ENCODE measurements around the gene PRR11.

Gene PRR11

GRCh38 chr17:59155439-59156177 is at the start of gene PRR11:
Gene PRR11, plus strand, starts transcription at chr17:59155746. Its CDS starts 14,007 bp downstream, at chr17:59169753.
- Histone ChIP-seq H3K9me3 (ENCODE audit: control insufficient read depth in 2 of 2, low read length in 2 of 2) (no peaks in the 10 kb centered on the region), H3K4me3 (ENCODE audit: low read length in 2 of 2) (peak within 1 kb of the TSS; percentile 88 to 90), H3K36me3 (ENCODE audit: control insufficient read depth in 2 of 2, insufficient read depth in 2 of 2, low read length in 2 of 2) (no peaks in the 10 kb centered on the region), H3K27ac (ENCODE audit: low read length) (peak within 1 kb of the TSS; percentile 84), H3K27me3 (ENCODE audit: control insufficient read depth in 1 of 2, insufficient read depth in 2 of 2, low read length in 2 of 2) (no peaks in the 10 kb centered on the region), H3K4me1 (ENCODE audit: control insufficient read depth, insufficient read depth, low read length) (peaks cover 6% of the 10 kb centered on the region), H3K9ac (ENCODE audit: low read length in 2 of 2) (peak within 1 kb of the TSS; percentile 84)

DNA sequence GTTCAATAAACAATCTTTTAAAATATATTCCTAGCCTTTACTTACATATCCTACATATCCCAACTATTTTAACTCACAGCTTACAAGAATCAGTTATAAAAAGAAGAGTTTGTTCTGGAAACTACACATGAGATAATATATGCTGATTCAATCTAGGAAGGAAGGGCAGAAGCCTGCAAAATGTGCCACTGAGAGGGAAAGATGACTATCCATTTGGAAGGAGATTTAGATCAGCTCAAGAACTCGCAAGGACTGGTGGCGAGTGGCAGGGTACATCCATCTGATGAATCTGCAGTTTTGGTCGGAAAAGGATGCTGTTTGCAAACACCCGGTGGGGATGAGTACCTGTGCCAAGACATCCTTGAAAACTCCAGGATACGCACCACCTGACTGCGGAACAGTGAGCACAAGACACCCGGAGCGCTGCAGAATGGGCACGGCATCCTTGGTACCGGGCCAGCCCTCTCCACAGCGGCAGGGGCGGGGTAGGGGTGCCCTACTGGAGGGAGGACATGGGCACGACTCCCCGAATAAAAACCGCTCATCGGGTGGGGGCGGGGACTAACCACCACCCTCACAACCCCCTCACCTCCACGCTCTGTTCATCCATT is 49.6 kb upstream of the PRR11 start:
- H3K36me3 ChIP-seq (ENCODE audit: control insufficient read depth in 2 of 2, insufficient read depth in 2 of 2, low read length in 2 of 2): no peaks in the 10 kb centered on the region
- H3K27ac ChIP-seq (ENCODE audit: low read length): peak overlapping the region; percentile 88
- H3K27me3 ChIP-seq (ENCODE audit: control insufficient read depth in 1 of 2, insufficient read depth in 2 of 2, low read length in 2 of 2): no peaks in the 10 kb centered on the region
- H3K9me3 ChIP-seq (ENCODE audit: control insufficient read depth in 2 of 2, low read length in 2 of 2): no peaks in the 10 kb centered on the region
- peak overlapping the region; percentile 88 to 97 for H3K4me3 ChIP-seq (ENCODE audit: low read length in 2 of 2)
- H3K4me1 ChIP-seq (ENCODE audit: control insufficient read depth, insufficient read depth, low read length): peaks cover 5% of the 10 kb centered on the region
- peak overlapping the region; percentile 73 to 80 for H3K9ac ChIP-seq (ENCODE audit: low read length in 2 of 2)

GRCh38 chr17:59106463-59107305 is 48.9 kb upstream of the PRR11 start, which contains the start of gene TRIM37:
Gene TRIM37, minus strand, starts transcription at chr17:59106880. Its CDS starts 419 bp downstream, at chr17:59106461.
- Histone ChIP-seq H3K27me3 (ENCODE audit: control insufficient read depth in 1 of 2, insufficient read depth in 2 of 2, low read length in 2 of 2) (no peaks in the 10 kb centered on the region), H3K9me3 (ENCODE audit: control insufficient read depth in 2 of 2, low read length in 2 of 2) (no peaks in the 10 kb centered on the region), H3K9ac (ENCODE audit: low read length in 2 of 2) (peak within 1 kb of the TSS; percentile 73 to 89), H3K27ac (ENCODE audit: low read length) (peak within 1 kb of the TSS; percentile 88), H3K36me3 (ENCODE audit: control insufficient read depth in 2 of 2, insufficient read depth in 2 of 2, low read length in 2 of 2) (peaks cover 0 to 4% of the 10 kb centered on the region in 2 donors), H3K4me3 (ENCODE audit: low read length in 2 of 2) (peak within 1 kb of the TSS; percentile 88 to 97), H3K4me1 (ENCODE audit: control insufficient read depth, insufficient read depth, low read length) (peaks cover 5% of the 10 kb centered on the region)

DNA sequence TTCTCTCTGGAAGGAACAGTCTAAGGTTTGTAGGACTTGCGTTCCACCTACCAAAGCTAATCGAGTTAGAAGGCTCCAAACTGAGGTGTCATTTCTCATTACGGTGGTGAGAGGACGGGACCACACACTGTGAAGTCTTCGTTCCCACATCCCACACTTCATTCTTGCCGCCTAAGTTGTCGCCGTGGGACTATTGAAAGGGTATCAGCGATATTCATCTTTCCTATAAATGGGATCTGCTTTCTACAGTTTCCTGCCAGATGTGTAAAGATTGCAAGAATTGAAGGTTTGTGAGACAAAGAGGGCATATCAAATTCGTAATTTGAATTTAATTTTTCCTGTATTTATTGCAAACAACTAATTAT is 48.3 kb upstream of the PRR11 start:
- no peaks in the 10 kb centered on the region for H3K27me3 ChIP-seq (ENCODE audit: control insufficient read depth in 1 of 2, insufficient read depth in 2 of 2, low read length in 2 of 2)
- H3K36me3 ChIP-seq (ENCODE audit: control insufficient read depth in 2 of 2, insufficient read depth in 2 of 2, low read length in 2 of 2): peaks cover 0 to 6% of the 10 kb centered on the region in 2 donors
- H3K9me3 ChIP-seq (ENCODE audit: control insufficient read depth in 2 of 2, low read length in 2 of 2): no peaks in the 10 kb centered on the region
- peak overlapping the region; percentile 88 for H3K27ac ChIP-seq (ENCODE audit: low read length)
- peaks cover 5% of the 10 kb centered on the region for H3K4me1 ChIP-seq (ENCODE audit: control insufficient read depth, insufficient read depth, low read length)
- peak overlapping the region; percentile 88 to 97 for H3K4me3 ChIP-seq (ENCODE audit: low read length in 2 of 2)
- peak overlapping the region; percentile 73 to 89 for H3K9ac ChIP-seq (ENCODE audit: low read length in 2 of 2)

DNA sequence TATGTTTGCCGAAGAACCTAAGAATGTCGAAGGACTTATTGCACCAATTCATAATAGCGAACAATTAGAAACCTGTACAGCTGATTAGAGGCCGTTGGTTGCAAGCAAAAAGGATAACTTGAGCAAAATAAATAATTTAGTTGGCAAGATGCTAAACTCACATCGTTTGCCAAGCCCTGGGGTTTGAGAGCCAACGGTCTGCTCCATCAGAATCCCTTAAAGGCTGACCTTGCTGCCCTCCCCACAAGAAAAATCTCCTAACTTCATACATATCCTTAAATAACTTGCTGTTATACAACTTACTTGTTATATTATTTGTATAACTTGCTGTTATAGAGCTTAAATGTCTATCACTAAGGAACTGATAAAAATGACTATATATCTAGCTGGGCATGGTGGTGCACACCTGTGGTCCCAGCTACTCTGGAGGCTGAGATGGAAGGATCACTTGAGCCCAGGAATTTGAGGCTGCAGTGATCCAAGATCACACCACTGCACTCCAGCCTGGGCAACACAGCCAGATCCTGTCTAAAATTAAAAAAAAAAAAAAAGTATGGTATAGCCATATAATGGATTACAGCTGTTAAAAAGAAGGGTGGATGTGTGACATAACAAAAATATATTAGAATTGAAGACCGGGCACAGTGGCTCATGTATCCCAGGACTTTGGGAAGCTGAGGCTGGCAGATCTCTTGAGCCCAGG is 47.0 kb upstream of the PRR11 start:
- H3K9ac ChIP-seq (ENCODE audit: low read length in 2 of 2): no peak overlapping the region
- H3K27me3 ChIP-seq (ENCODE audit: control insufficient read depth in 1 of 2, insufficient read depth in 2 of 2, low read length in 2 of 2): no peaks in the 10 kb centered on the region
- no peaks in the 10 kb centered on the region for H3K9me3 ChIP-seq (ENCODE audit: control insufficient read depth in 2 of 2, low read length in 2 of 2)
- H3K4me3 ChIP-seq (ENCODE audit: low read length in 2 of 2): no peak overlapping the region
- H3K36me3 ChIP-seq (ENCODE audit: control insufficient read depth in 2 of 2, insufficient read depth in 2 of 2, low read length in 2 of 2): peaks cover 0 to 6% of the 10 kb centered on the region in 2 donors
- no peak overlapping the region for H3K27ac ChIP-seq (ENCODE audit: low read length)
- peaks cover 5% of the 10 kb centered on the region for H3K4me1 ChIP-seq (ENCODE audit: control insufficient read depth, insufficient read depth, low read length)

GRCh38 chr17:59110973-59111372 is 44.6 kb upstream of the PRR11 start:
- Histone ChIP-seq H3K9ac (ENCODE audit: low read length in 2 of 2) (no peak overlapping the region), H3K9me3 (ENCODE audit: control insufficient read depth in 2 of 2, low read length in 2 of 2) (no peaks in the 10 kb centered on the region), H3K27ac (ENCODE audit: low read length) (no peak overlapping the region), H3K36me3 (ENCODE audit: control insufficient read depth in 2 of 2, insufficient read depth in 2 of 2, low read length in 2 of 2) (peaks cover 5 to 6% of the 10 kb centered on the region in 2 donors), H3K4me1 (ENCODE audit: control insufficient read depth, insufficient read depth, low read length) (peaks cover 5% of the 10 kb centered on the region), H3K27me3 (ENCODE audit: control insufficient read depth in 1 of 2, insufficient read depth in 2 of 2, low read length in 2 of 2) (no peaks in the 10 kb centered on the region), H3K4me3 (ENCODE audit: low read length in 2 of 2) (no peak overlapping the region)

- H3K27ac ChIP-seq (ENCODE audit: low read length): no peak overlapping the region
- no peaks in the 10 kb centered on the region for H3K9me3 ChIP-seq (ENCODE audit: control insufficient read depth in 2 of 2, low read length in 2 of 2)
- H3K4me1 ChIP-seq (ENCODE audit: control insufficient read depth, insufficient read depth, low read length): peaks cover 5% of the 10 kb centered on the region
- H3K9ac ChIP-seq (ENCODE audit: low read length in 2 of 2): no peak overlapping the region
- H3K4me3 ChIP-seq (ENCODE audit: low read length in 2 of 2): no peak overlapping the region
- H3K36me3 ChIP-seq (ENCODE audit: control insufficient read depth in 2 of 2, insufficient read depth in 2 of 2, low read length in 2 of 2): peaks cover 5 to 6% of the 10 kb centered on the region in 2 donors
- no peaks in the 10 kb centered on the region for H3K27me3 ChIP-seq (ENCODE audit: control insufficient read depth in 1 of 2, insufficient read depth in 2 of 2, low read length in 2 of 2)
Measured at GRCh38 chr17:59111539-59111938, 44.0 kb upstream of the PRR11 start.

DNA sequence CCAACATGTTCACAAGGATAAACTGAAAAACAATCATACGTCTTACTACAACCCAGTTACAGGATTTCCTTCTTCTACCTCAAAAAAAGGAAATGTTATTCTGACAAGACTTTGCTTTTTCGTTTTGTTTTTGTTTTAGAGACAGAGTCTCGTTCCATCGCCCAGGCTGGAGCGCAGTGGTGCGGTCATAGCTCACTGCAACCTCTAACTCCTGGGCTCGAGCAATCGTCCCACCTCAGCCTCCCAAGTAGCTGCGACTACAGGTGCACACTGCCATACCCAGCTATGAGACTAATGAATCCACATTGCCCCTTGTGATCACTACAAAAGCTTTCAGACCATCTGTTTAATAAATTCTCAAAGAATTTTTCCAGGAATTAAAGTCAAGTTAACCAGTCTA is 40.1 kb upstream of the PRR11 start:
- H3K9me3 ChIP-seq (ENCODE audit: control insufficient read depth in 2 of 2, low read length in 2 of 2): no peaks in the 10 kb centered on the region
- H3K9ac ChIP-seq (ENCODE audit: low read length in 2 of 2): no peak overlapping the region
- H3K27ac ChIP-seq (ENCODE audit: low read length): no peak overlapping the region
- peaks cover 5 to 6% of the 10 kb centered on the region in 2 donors for H3K36me3 ChIP-seq (ENCODE audit: control insufficient read depth in 2 of 2, insufficient read depth in 2 of 2, low read length in 2 of 2)
- no peak overlapping the region for H3K4me3 ChIP-seq (ENCODE audit: low read length in 2 of 2)
- H3K4me1 ChIP-seq (ENCODE audit: control insufficient read depth, insufficient read depth, low read length): no peaks in the 10 kb centered on the region
- no peaks in the 10 kb centered on the region for H3K27me3 ChIP-seq (ENCODE audit: control insufficient read depth in 1 of 2, insufficient read depth in 2 of 2, low read length in 2 of 2)

DNA sequence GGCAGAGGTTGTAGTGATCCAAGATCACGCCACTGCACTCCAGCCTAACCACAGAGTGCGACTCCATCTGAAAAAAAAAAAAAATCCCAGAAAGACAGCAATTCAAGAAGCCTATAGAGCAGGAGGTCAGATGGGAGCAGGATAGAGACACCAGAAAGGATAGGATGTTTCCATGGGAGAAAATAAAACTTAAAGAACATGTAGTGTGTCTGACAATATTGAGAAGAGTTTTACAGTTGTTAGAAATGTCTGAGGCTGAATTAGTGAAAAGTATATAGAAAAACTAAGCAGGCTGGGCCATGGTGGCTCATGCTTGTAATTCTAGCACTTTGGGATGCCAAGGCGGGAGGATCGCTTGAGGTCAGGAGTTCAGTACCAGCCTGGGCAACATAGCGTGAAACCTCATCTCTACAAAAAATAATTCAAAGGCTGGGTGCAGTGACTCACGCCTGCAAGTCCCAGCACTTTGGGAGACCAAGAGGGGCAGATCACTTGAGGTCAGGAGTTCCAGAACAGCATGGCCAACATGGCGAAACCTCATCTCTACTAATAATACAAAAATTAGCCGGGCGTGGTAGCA is 33.6 kb upstream of the PRR11 start:
- H3K4me1 ChIP-seq (ENCODE audit: control insufficient read depth, insufficient read depth, low read length): no peaks in the 10 kb centered on the region
- no peak overlapping the region for H3K4me3 ChIP-seq (ENCODE audit: low read length in 2 of 2)
- no peaks in the 10 kb centered on the region for H3K27me3 ChIP-seq (ENCODE audit: control insufficient read depth in 1 of 2, insufficient read depth in 2 of 2, low read length in 2 of 2)
- no peak overlapping the region for H3K27ac ChIP-seq (ENCODE audit: low read length)
- no peak overlapping the region for H3K9ac ChIP-seq (ENCODE audit: low read length in 2 of 2)
- no peaks in the 10 kb centered on the region for H3K9me3 ChIP-seq (ENCODE audit: control insufficient read depth in 2 of 2, low read length in 2 of 2)
- peaks cover 0 to 3% of the 10 kb centered on the region in 2 donors for H3K36me3 ChIP-seq (ENCODE audit: control insufficient read depth in 2 of 2, insufficient read depth in 2 of 2, low read length in 2 of 2)

DNA sequence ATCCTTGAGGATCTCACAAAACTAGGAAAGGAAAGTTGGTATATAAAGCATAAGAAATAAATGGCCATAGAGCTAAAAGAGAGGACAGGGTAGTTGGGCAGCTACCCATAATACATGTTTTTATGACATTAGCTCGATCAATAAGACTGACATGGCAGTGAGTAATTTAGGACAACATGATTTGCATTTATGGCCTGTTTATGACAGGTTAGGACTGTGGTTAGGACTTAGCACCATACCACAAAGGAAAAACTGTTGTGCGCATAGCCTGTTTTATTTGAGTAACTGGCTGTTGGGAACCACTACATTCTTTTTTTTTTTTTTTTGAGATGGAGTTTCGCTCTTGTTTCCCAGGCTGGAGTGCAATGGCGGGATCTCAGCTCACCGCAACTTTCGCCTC is 30.9 kb upstream of the PRR11 start:
- Histone ChIP-seq H3K4me3 (ENCODE audit: low read length in 2 of 2) (no peak overlapping the region), H3K36me3 (ENCODE audit: control insufficient read depth in 2 of 2, insufficient read depth in 2 of 2, low read length in 2 of 2) (peaks cover 3 to 4% of the 10 kb centered on the region in 2 donors), H3K4me1 (ENCODE audit: control insufficient read depth, insufficient read depth, low read length) (no peaks in the 10 kb centered on the region), H3K27ac (ENCODE audit: low read length) (no peak overlapping the region), H3K9ac (ENCODE audit: low read length in 2 of 2) (no peak overlapping the region), H3K9me3 (ENCODE audit: control insufficient read depth in 2 of 2, low read length in 2 of 2) (no peaks in the 10 kb centered on the region), H3K27me3 (ENCODE audit: control insufficient read depth in 1 of 2, insufficient read depth in 2 of 2, low read length in 2 of 2) (no peaks in the 10 kb centered on the region)

All from stomach smooth muscle (tissue), 2 donors.